ENCODE results near the gene TLE5. TPM values are rescaled to one million over a fixed set of nuclear protein-coding genes. Genes with fewer than 3 reads are reported as not detected.
A peak's percentile ranks its signal among the peaks of the same experiment; 100 is the strongest.

Gene TLE5
- total RNA-seq, 2 experiments from 2014 or later, result 722 to 793 TPM

- ChIA-PET POLR2A (interaction anchor here (0.7 to 8.5 kb wide), 18 partner anchors 9 to 585 kb away, joined by 3 to 225 read pairs (median 4); partner anchors contain the start of genes GADD45B, NCLN, TLE2 and TLE6), CTCF (interaction anchor here (0.7 to 1.3 kb wide), 4 partner anchors 19 to 43 kb away, joined by 3 to 6 read pairs (median 3); no protein-coding TSS in a partner anchor)
- H3K27me3 Mint-ChIP-seq, result no peaks in the 10 kb centered on the region
- peaks cover 43% of the 10 kb centered on the region for H3K36me3 ChIP-seq (ENCODE audit: insufficient read depth, low read length)
- H3K4me1 Mint-ChIP-seq (ENCODE audit: low read depth), result peaks cover 48% of the 10 kb centered on the region
- DNase-seq (peak; percentile 56 to 92 (median 83)), ATAC-seq (ENCODE audit: poor library complexity) (peak; percentile 73)
- peak; percentile 32 for TF ChIP-seq CTCF (IDR thresholded peaks at IDR 0.05)
- peak overlapping the region; percentile 75 to 87 for H3K27ac ChIP-seq (ENCODE audit: low read depth in 1 of 2, low read length in 2 of 2)
- H3K27ac Mint-ChIP-seq, result peak overlapping the region; percentile 96
- H3K9me3 Mint-ChIP-seq, result no peaks in the 10 kb centered on the region
- peak overlapping the region; percentile 99 for H3K4me3 Mint-ChIP-seq
- peak overlapping the region; percentile 95 for H3K4me3 ChIP-seq (ENCODE audit: low read length)
- no peaks in the 10 kb centered on the region for H3K27me3 ChIP-seq (ENCODE audit: control insufficient read depth in 1 of 2, insufficient read depth in 2 of 2, low read length in 2 of 2)
- peaks cover 48% of the 10 kb centered on the region for H3K36me3 Mint-ChIP-seq (ENCODE audit: low read depth)
- H3K4me1 ChIP-seq (ENCODE audit: insufficient read depth, low read length), result peaks cover 82% of the 10 kb centered on the region
- no peaks in the 10 kb centered on the region for H3K9me3 ChIP-seq (ENCODE audit: control insufficient read depth in 1 of 2, insufficient read depth in 1 of 2, low read length in 2 of 2)
- intact Hi-C loops (cut with DNase I, micrococcal nuclease), result loop anchor here (1.0 to 10.0 kb wide), 7 partner anchors 15 to 443 kb away; partner anchors contain the start of genes DOHH (in 1 of the 2), FZR1 (in 1 of the 2), TLE2 (in 1 of the 2) and TLE6 (in 1 of the 2)
These were observed 823 bp downstream of the TLE5 start for GRCh38 chr19:3061182-3062161.

- ChIA-PET CTCF (interaction anchor here (0.7 to 0.9 kb wide), 4 partner anchors 18 to 377 kb away, joined by 3 to 6 read pairs (median 3); no protein-coding TSS in a partner anchor), POLR2A (interaction anchor here (0.7 to 8.5 kb wide), 12 partner anchors 8 to 585 kb away, joined by 3 to 225 read pairs (median 12); partner anchors contain the start of genes GADD45B, NCLN and TLE6)
- no peaks in the 10 kb centered on the region for H3K9me3 Mint-ChIP-seq
- Histone ChIP-seq H3K4me1 (ENCODE audit: insufficient read depth, low read length) (peaks cover 83% of the 10 kb centered on the region), H3K36me3 (ENCODE audit: insufficient read depth, low read length) (peaks cover 48% of the 10 kb centered on the region), H3K27me3 (ENCODE audit: control insufficient read depth in 1 of 2, insufficient read depth in 2 of 2, low read length in 2 of 2) (no peaks in the 10 kb centered on the region), H3K9me3 (ENCODE audit: control insufficient read depth in 1 of 2, insufficient read depth in 1 of 2, low read length in 2 of 2) (no peaks in the 10 kb centered on the region), H3K4me3 (ENCODE audit: low read length) (peak overlapping the region; percentile 95), H3K27ac (ENCODE audit: low read depth in 1 of 2, low read length in 2 of 2) (peak overlapping the region; percentile 46 to 87)
- peaks cover 54% of the 10 kb centered on the region for H3K36me3 Mint-ChIP-seq (ENCODE audit: low read depth)
- peaks cover 48% of the 10 kb centered on the region for H3K4me1 Mint-ChIP-seq (ENCODE audit: low read depth)
- ATAC-seq (ENCODE audit: poor library complexity) (no peak), DNase-seq (no peak)
- no peaks in the 10 kb centered on the region for H3K27me3 Mint-ChIP-seq
- intact Hi-C loops (cut with DNase I, micrococcal nuclease), result loop anchor here (1.0 to 10.0 kb wide), 7 partner anchors 14 to 444 kb away; partner anchors contain the start of genes DOHH (in 1 of the 2), FZR1 (in 1 of the 2), TLE2 (in 1 of the 2) and TLE6 (in 1 of the 2)
- peak overlapping the region; percentile 96 for H3K27ac Mint-ChIP-seq
- no peak for TF ChIP-seq CTCF (IDR thresholded peaks at IDR 0.05)
- peak overlapping the region; percentile 99 for H3K4me3 Mint-ChIP-seq
These were observed 1.5 kb downstream of the TLE5 start for GRCh38 chr19:3060857-3061181.

- peak in 1 of 14 experiments; percentile 33 for DNase-seq
- no peak for ATAC-seq (ENCODE audit: poor library complexity)
- Histone ChIP-seq H3K27me3 (ENCODE audit: control insufficient read depth in 1 of 2, insufficient read depth in 2 of 2, low read length in 2 of 2) (no peaks in the 10 kb centered on the region), H3K9me3 (ENCODE audit: control insufficient read depth in 1 of 2, insufficient read depth in 1 of 2, low read length in 2 of 2) (no peaks in the 10 kb centered on the region), H3K27ac (ENCODE audit: low read depth in 1 of 2, low read length in 2 of 2) (peak overlapping the region in 1 of 2 donors; percentile 41), H3K36me3 (ENCODE audit: insufficient read depth, low read length) (peaks cover 60% of the 10 kb centered on the region), H3K4me1 (ENCODE audit: insufficient read depth, low read length) (peaks cover 84% of the 10 kb centered on the region), H3K4me3 (ENCODE audit: low read length) (peak overlapping the region; percentile 95)
- TF ChIP-seq CTCF (IDR thresholded peaks at IDR 0.05), result no peak
- CTCF ChIA-PET, result interaction anchor here (1.0 kb wide), 1 partner anchor 44 kb away, joined by 5 read pairs; no protein-coding TSS in a partner anchor
- Mint-ChIP-seq H3K9me3 (no peaks in the 10 kb centered on the region), H3K27me3 (no peaks in the 10 kb centered on the region), H3K27ac (peak overlapping the region; percentile 96), H3K4me1 (ENCODE audit: low read depth) (peaks cover 55% of the 10 kb centered on the region), H3K4me3 (peak overlapping the region; percentile 99), H3K36me3 (ENCODE audit: low read depth) (peaks cover 66% of the 10 kb centered on the region)
- POLR2A ChIA-PET, result interaction anchor here (0.9 to 8.5 kb wide), 7 partner anchors 7 to 583 kb away, joined by 4 to 225 read pairs (median 25); partner anchors contain the start of genes GADD45B, NCLN and TLE6
- intact Hi-C loops (cut with DNase I, micrococcal nuclease), result loop anchor here (1.0 to 10.0 kb wide), 6 partner anchors 13 to 445 kb away; partner anchors contain the start of genes DOHH (in 2 of the 2), FZR1 (in 2 of the 2) and TLE2 (in 1 of the 2)
These were observed 2.6 kb downstream of the TLE5 start for GRCh38 chr19:3059653-3060052.
